Stimulated activated CD8-positive, alpha-beta memory T cell treated with anti-CD3 and anti-CD28 coated beads, Interleukin-12 subunit alpha, Interleukin-12 subunit beta, amount 100 ng/mL, for 1 hour (primary cell): ENCODE measurements around the gene CHRNB4.
"Not testable (repeated sequence)": the region's sequence is repeated elsewhere in the genome, so short reads cannot be mapped to it uniquely, and the experiment has no call there.

Source experiments
- DNase-seq: peaks from one replicate; pipeline ENCODE4 v3.0.0-alpha.2; 2020; ENCODE audit warnings: low read depth

Gene CHRNB4

GRCh38 chr15:78616506-78616905, 24.5 kb downstream of the CHRNB4 start:
- no peak for DNase-seq

GRCh38 chr15:78615151-78615589, 25.8 kb downstream of the CHRNB4 start:
- DNase-seq = no peak

GRCh38 chr15:78614021-78614420, 27.0 kb downstream of the CHRNB4 start:
- DNase-seq = no peak

DNA sequence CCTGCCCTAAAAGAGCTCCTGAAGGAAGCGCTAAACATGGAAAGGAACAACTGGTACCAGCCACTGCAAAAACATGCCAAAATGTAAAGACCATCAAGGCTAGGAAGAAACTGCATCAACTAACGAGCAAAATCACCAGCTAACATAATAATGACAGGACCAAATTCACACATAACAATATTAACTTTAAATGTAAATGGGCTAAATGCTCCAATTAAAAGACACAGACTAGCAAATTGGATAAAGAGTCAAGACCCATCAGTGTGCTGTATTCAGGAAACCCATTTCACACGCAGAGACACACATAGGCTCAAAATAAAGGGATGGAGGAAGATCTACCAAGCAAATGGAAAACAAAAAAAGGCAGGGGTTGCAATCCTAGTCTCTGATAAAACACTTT, 31.5 kb downstream of the CHRNB4 start:
- not testable (repeated sequence) for DNase-seq

GRCh38 chr15:78605680-78606079, 35.3 kb downstream of the CHRNB4 start:
- DNase-seq = no peak

GRCh38 chr15:78605201-78605600, 35.8 kb downstream of the CHRNB4 start:
- DNase-seq = no peak

DNA sequence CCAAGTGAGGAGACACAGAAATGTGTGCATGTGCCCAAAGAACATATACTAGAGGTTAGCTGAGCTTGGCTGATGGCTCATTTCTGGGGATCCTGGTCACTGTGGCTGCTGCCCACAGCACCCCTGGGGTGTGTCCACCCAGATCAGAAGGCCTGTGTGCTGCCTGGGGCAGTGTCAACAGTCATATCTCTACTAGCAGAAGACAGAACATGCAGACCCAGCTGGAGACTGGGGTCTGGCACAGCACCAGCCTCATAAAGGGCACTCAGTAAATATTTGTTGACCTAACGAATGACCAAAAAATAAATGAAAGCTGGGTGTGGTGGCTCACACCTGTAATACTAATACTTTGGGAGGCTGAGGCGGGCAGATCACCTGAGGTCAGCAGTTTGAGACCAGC, 36.6 kb downstream of the CHRNB4 start:
- no peak for DNase-seq

DNA sequence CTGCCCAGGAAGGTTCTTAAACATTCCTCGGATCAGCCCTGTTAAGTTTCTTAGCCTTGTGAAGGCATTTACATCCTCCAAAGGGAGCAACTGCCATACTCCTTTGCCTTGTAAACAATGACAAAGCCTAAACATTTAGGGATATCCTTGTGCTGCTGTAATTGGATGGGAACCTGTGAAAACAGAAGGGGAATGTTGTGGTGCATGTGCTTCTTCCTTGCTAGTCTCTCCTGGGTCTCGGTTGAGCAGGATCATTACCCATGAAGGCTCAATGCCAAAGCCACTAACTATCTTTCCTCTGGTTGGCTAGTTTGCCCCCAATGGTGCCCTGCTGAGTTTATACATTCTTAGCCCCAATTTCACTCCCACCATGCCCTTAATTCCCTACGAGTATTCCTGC, 37.5 kb downstream of the CHRNB4 start:
- DNase-seq = no peak

DNA sequence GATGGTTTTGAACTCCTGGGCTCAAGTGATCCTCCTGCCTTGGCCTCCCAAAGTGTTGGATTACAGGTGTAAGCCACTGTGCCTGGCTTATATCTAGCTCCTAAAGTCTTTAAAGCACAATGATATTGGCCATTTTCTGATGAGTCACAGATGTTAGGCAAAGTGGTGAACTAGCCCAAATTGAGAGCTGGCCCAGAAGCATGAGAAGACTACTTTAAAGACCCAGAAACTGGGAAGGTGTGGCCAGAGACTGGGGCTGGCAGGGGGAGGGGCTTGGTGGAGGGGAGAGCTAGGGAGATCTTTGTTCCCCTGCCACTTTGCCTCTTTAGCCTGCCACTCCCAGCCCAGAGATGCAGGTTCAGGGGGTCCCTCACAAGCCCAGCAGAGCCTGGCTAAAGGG, 41.8 kb downstream of the CHRNB4 start:
- DNase-seq = no peak

- no peak for DNase-seq
Observed at GRCh38 chr15:78598348-78598747, 42.7 kb downstream of the CHRNB4 start.

DNA sequence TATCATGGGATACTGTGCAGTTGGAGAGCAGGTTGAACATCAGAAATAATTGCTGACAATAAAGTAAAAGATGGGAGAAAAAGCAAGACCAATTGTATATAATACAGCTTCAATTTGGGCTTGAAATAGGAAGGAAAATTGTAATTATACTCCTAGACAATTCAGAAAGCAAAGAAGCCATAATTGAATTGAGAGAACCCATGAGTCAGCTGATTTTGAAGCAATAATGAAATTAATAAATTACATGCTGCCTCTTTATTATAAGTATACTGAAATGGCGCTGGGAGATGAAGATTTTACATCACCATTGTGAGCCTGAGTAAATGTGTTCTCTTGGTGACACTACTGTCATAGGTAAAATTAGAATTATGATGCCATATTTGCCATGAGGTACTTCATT, 43.4 kb downstream of the CHRNB4 start:
- DNase-seq = no peak

DNA sequence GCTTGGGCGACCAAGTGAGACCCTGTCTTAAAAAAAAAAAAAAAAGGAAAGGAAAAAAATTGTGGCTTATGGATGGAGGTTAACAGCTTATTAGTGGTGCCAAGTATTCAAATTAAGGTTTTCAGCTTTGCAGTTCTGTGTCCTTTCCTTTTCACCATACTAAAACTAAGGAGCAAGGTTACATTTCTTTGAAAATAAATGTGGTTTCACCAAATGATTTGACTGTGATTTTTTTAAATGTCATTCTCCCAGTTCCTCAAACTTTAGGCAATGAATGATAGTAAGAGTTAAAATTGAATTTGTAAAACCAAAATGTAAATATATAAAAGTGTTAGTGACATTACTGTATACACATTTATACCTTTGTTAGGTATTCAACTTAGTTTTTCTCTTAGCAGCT, 66.1 kb downstream of the CHRNB4 start:
- DNase-seq = no peak
